Colonic mucosa (tissue), 4 donors: ENCODE measurements around the gene COL9A3. TPM values are rescaled to one million over a fixed set of nuclear protein-coding genes. Genes with fewer than 3 reads are reported as not detected.

Experiments used
- DNase-seq: peaks from one replicate; pipeline ENCODE4 v3.0.0-alpha.2; 2020
- H3K27ac ChIP-seq: fragments of 200-600 bp; one replicate; pipeline ENCODE4 v1.8.0; 2021
- H3K27me3 ChIP-seq: fragments of 200-600 bp; one replicate; pipeline ENCODE4 v1.8.0; 2021
- H3K36me3 ChIP-seq: fragments of 200-600 bp; one replicate; pipeline ENCODE4 v1.8.0; 2021
- H3K4me1 ChIP-seq: fragments of 200-600 bp; one replicate; pipeline ENCODE4 v1.8.0; 2021; ENCODE audit warnings: mild to moderate bottlenecking
- H3K4me3 ChIP-seq: fragments of 200-600 bp; one replicate; pipeline ENCODE4 v1.8.0; 2021
- H3K9ac ChIP-seq, 2 donors: one replicate each; pipeline ENCODE4 v1.7.0; 2013; ENCODE audit warnings: control low read depth in 2 of 2, low read depth in 2 of 2, low read length in 2 of 2
- H3K9me3 ChIP-seq: fragments of 200-600 bp; one replicate; pipeline ENCODE4 v1.8.0; 2021
- intact Hi-C: fragments of 100-400 bp; cut with DNase I; formaldehyde crosslinking; loops from one replicate; pipeline ENCODE4 v1.14.1; 2022
- total RNA-seq, 2 donors: library from RNA; stranded (reverse); fragmentation: NEBNext Ultra II Directional in 1 of 2; extraction: Animal tissue kit (Norgen Biotek cat#: 25700) in 1 of 2; gene quantifications; one replicate each; pipeline ENCODE4 v1.2.1, GENCODE V29; 2021
- TF ChIP-seq, protein P1 (sequence below): fragments of 200-600 bp; IDR thresholded peaks from one replicate; pipeline ENCODE4 v1.8.0; 2022; ENCODE audit warnings: antibody characterized with exemption, mild to moderate bottlenecking
- donor health status: healthy.
- donor health status: DM: no; HTN: no; CAD: no.
- donor health status: DM: no; HTN: no; CAD: no.

COL9A3 gene
- total RNA-seq, 2 donors from 2014 or later: 2.7 to 3.6 TPM

DNA sequence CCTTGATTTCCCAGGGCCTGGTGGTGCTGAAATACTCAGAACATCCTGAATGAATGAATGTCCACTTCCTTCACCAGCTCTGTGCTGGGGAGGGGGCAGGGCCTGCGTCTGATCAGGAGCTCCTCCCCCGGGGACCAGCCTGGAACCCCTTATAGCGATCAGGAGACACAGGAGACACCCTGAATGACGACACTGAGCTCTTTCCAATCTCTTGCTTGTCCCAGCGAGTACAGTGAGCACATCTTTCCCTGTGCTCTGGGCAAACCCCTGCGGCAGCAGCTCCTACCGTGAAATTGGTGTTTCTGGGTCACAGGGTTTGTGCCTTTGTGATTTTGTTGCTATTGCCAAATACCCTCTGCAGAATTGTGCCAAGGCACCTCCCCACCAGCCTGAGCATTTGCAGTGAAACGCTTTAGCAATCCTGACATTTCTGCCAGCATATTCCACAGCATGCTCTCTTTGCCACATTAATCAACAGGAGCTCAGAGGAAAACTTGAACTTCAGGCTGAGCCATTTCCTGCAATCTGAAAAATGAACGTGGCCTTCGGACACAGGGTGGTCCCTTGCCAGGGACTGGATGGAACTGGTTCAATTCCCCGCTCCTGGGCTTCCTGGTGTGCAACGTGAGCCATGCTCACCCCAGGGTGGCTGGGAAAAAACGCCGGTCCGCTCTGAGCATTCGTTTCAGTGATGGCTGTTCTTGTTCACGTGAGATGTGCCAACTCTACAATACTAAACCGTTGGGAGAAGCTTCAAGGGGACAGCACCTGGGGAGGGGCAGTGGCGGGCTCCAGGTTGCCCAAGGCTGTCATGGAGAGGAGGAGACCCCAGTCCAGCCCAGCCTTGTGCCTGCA, 43.6 kb upstream of the COL9A3 start:
- Histone ChIP-seq H3K27ac (no peak overlapping the region), H3K9me3 (no peaks in the 10 kb centered on the region), H3K9ac (no peak overlapping the region), H3K4me3 (no peak overlapping the region), H3K36me3 (no peaks in the 10 kb centered on the region), H3K4me1 (no peaks in the 10 kb centered on the region), H3K27me3 (no peaks in the 10 kb centered on the region)
- no peak for DNase-seq
- TF ChIP-seq, protein P1, sequence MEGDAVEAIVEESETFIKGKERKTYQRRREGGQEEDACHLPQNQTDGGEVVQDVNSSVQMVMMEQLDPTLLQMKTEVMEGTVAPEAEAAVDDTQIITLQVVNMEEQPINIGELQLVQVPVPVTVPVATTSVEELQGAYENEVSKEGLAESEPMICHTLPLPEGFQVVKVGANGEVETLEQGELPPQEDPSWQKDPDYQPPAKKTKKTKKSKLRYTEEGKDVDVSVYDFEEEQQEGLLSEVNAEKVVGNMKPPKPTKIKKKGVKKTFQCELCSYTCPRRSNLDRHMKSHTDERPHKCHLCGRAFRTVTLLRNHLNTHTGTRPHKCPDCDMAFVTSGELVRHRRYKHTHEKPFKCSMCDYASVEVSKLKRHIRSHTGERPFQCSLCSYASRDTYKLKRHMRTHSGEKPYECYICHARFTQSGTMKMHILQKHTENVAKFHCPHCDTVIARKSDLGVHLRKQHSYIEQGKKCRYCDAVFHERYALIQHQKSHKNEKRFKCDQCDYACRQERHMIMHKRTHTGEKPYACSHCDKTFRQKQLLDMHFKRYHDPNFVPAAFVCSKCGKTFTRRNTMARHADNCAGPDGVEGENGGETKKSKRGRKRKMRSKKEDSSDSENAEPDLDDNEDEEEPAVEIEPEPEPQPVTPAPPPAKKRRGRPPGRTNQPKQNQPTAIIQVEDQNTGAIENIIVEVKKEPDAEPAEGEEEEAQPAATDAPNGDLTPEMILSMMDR: no peak
- intact Hi-C loops: no loop called here

DNA sequence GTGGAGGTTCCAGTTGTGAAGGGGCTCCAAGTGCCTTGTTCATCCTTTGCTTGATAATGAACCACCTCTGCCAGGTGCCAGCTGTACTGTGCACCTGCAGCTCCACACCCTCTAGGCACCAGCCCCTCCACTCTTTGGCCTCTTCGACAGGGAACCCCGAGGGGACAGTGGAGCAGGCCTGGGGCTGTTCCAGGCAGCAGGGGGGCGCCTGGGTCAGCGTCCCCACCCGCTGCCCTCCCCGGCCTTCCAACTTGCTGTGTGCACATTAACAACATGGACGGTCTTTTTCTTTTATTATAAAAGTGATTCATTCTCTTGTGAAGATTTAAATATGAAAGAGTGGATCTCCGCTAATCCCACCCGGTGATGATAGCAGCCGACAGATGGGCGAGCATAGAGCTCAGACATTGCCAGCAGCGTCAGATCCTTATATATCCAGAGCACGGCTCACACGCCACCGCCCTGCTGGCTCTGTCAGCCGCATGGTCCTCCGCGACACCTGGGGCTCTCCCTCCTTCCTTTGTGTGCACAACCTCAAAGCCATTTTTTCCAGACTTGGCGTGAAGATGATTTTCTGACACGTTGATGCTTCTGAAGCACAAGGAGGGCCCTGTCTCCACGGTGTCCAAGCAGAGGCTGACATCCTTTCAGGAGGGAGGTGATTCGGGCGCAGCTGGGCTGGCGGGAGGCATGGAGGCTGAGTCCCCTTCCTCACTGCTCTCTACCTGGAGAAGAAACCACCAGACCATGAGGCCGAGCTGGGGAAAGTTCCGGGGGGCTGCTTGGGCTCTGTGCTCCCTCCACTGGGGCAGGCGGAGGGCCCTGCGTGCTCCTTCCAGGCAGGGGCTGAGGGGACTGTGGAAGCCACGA, 42.8 kb upstream of the COL9A3 start:
- Histone ChIP-seq H3K9ac (no peak overlapping the region), H3K36me3 (no peaks in the 10 kb centered on the region), H3K9me3 (no peaks in the 10 kb centered on the region), H3K27ac (no peak overlapping the region), H3K27me3 (no peaks in the 10 kb centered on the region), H3K4me3 (no peak overlapping the region), H3K4me1 (no peaks in the 10 kb centered on the region)
- DNase-seq: no peak
- TF ChIP-seq, protein P1: no peak
- intact Hi-C loops: no loop called here

DNA sequence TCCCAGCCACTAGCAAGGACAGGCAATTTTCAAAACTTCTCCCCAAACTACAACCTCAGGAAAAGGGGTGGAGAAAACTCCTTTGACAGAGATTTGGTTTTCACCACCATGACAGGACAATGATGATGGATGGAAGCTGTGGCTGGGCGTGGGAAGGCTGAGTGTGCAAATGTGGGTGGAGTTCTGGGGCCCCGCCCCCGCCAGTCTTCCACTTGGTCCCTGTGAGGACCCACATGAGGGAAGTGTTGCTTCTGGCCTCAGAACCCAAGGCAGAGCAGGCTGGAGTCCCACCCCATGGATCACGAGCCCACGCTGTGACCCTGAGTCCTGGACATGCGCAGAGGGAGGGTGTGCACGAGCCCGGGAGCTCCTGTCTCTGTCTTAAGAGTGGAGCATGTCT, 42.1 kb upstream of the COL9A3 start:
- DNase-seq: no peak
- Histone ChIP-seq H3K4me3 (no peak overlapping the region), H3K27me3 (no peaks in the 10 kb centered on the region)

DNA sequence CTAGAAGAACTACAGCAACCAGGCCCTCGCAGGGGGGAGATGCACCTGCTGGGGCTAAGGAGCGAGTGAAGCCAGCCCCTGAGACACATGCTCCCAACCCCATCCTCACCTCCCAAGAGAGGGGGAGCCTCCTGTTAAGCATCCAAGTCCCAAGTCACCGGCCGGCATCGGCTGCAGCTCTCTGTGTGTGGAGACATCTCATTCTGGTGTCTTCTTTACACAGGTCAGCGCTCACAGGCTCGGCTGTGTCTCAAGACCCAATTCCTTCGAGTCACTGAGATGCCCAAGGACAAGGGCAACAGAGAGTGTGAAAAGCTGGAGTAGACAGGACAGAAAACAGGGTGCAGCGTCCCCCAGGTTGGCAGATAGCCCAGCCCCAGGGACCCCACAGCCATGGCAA, 41.6 kb upstream of the COL9A3 start:
- Histone ChIP-seq H3K9me3 (no peaks in the 10 kb centered on the region), H3K4me3 (no peak overlapping the region), H3K36me3 (no peaks in the 10 kb centered on the region), H3K27ac (no peak overlapping the region), H3K27me3 (no peaks in the 10 kb centered on the region), H3K4me1 (no peaks in the 10 kb centered on the region), H3K9ac (no peak overlapping the region)
- intact Hi-C loops: no loop called here
- TF ChIP-seq, protein P1: no peak
- no peak for DNase-seq

More for the DNA sequence above, 42.1 kb upstream of the COL9A3 start:
- H3K36me3 ChIP-seq: no peaks in the 10 kb centered on the region
- no peaks in the 10 kb centered on the region for H3K9me3 ChIP-seq
- TF ChIP-seq, protein P1: no peak
- H3K4me1 ChIP-seq: no peaks in the 10 kb centered on the region
- H3K9ac ChIP-seq: no peak overlapping the region
- H3K27ac ChIP-seq: no peak overlapping the region
- intact Hi-C loops: no loop called here

DNA sequence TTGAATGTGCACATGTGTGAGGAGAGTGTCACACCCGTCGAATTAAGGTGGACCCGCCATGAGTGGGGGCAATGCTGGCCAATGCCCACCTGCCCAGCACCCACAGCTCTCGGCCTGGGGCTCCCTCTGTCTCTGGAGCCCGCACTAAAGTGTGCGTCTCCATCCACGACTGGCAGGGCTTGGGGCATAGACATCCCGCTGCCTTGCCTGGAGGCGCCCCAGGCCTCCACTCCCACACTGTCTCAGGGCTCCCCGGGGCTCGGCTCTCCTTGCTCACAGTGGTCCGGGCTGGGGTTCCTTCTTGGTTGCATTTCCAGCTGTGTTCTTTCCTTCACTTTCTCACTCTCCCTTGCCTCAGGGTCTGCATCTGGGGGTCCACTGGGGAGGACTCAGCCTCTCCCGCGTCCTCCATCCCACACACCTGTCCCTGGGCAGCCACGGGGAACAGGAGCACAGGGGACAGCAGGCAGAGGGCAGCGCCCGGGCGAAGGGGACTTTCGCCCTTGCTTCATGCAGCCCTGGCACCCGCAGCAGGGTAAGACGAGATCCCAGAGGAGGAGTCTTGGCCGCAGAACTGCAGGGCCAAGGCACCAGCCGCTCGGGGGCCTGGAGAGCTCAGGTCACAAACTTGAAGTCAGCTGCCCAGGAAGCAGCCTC, 40.7 kb upstream of the COL9A3 start:
- TF ChIP-seq, protein P1: no peak
- DNase-seq: no peak
- intact Hi-C loops: no loop called here
- Histone ChIP-seq H3K9ac (no peak overlapping the region), H3K27ac (no peak overlapping the region), H3K36me3 (no peaks in the 10 kb centered on the region), H3K4me3 (no peak overlapping the region), H3K27me3 (no peaks in the 10 kb centered on the region), H3K4me1 (no peaks in the 10 kb centered on the region), H3K9me3 (no peaks in the 10 kb centered on the region)
